Left renal cortex interstitium (tissue), 4 donors: ENCODE measurements around the gene UBE2M. TPM values are rescaled to one million over a fixed set of nuclear protein-coding genes. Genes with fewer than 3 reads are reported as not detected.
A peak's percentile ranks its signal among the peaks of the same experiment; 100 is the strongest.
"Not testable (repeated sequence)": the region's sequence is repeated elsewhere in the genome, so short reads cannot be mapped to it uniquely, and the experiment has no call there.

Experiments
- DNase-seq, 4 donors: peaks; one replicate each; pipeline ENCODE4 v3.0.0-alpha.2; 2013; ENCODE audit warnings: low read depth in 4 of 4, low spot score in 2 of 4, missing footprints in 1 of 4
- polyA plus RNA-seq, 4 donors: library from polyadenylated mRNA; unstranded; fragments of 120-200 nt; gene quantifications; one replicate each; pipeline ENCODE4 v1.2.1, GENCODE V29; 2013; ENCODE audit not compliant: insufficient read length in 4 of 4

Gene UBE2M
- polyA plus RNA-seq, 4 donors, result 87.6 to 104 (median 95.3) TPM

DNA sequence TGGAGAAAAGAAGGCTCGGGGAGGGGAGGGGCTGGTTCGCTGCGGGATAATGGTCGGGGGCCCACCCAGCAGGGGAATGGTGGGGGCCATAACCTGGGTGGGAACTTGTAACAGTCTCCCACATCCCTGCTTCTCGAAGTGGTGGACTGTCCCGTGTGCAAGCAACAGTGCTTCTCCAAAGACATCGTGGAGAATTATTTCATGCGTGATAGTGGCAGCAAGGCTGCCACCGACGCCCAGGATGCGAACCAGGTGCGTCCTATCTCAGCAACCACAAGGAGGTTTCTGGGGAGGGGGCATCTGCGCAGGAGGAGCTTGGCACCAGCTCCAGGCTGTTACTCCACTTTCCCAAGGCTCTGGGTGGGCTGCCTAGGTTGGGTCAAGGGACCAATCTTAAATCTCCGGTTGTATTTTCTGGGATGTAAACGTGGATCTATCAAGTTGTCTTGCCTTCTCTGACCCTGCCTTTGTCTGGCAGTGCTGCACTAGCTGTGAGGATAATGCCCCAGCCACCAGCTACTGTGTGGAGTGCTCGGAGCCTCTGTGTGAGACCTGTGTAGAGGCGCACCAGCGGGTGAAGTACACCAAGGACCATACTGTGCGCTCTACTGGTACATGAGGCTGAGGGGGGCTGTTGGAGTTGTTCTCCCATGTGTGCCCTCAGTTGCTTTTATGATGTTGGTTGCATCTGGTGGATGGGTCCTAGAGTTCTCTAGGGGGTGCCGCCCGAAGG is 13.0 kb downstream of the UBE2M start:
- DNase-seq, result no peak

DNA sequence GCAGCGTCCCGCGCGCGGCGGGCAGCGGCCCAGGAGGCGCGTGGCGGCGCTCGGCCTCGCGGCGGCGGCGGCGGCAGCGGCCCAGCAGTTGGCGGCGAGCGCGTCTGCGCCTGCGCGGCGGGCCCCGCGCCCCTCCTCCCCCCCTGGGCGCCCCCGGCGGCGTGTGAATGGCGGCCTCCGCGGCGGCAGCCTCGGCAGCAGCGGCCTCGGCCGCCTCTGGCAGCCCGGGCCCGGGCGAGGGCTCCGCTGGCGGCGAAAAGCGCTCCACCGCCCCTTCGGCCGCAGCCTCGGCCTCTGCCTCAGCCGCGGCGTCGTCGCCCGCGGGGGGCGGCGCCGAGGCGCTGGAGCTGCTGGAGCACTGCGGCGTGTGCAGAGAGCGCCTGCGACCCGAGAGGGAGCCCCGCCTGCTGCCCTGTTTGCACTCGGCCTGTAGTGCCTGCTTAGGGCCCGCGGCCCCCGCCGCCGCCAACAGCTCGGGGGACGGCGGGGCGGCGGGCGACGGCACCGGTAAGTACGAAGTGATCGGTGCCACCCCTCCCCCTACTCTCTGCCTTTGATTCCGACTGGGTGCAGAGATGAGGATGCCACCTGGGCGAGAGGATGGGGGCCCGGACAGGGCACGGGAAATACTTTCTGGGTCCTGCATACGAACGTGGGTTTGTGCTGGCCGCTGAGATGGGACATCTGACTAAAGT is 13.7 kb downstream of the UBE2M start:
- peak in 1 of 4 donors; percentile 38 for DNase-seq

DNA sequence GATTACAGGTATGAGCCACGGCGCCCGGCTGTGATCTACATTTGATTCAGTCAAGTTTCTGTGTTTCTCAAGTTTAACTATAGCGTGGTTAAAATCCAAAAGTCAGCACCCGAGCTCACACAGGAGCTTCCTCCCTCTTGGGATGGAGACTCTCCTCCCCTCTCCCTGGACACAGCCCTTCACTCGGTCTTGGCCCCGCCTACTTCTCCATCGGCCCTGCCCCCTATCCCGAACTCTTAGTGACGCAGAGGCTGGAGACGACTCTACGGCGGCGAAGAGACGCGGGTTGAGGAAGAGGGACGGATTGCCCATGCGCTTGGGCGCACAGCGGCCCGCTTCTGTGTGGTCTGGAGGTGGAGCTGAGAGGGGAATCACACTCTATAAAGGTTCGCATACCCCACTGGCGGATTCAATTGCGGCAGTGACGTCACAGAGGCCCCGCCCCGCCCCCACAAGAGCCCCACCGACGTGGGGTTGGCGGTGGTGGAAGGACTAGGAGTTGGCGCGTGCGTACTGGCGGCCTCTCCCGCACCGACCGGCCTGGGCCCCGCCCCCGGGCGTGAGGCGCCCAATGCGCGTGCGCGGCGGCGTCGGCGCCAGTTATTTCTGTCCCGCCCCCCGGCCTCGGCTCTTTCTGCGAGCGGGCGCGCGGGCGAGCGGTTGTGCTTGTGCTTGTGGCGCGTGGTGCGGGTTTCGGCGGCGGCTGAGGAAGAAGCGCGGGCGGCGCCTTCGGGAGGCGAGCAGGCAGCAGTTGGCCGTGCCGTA is 14.4 kb downstream of the UBE2M start, which contains the start of gene TRIM28:
TSS of gene TRIM28 (plus strand) at position 239 of the 765 bp plus-strand sequence. CDS start 694 bp downstream, outside the sequence.
- DNase-seq, result peak; percentile 98 to 99 (median 98)

DNA sequence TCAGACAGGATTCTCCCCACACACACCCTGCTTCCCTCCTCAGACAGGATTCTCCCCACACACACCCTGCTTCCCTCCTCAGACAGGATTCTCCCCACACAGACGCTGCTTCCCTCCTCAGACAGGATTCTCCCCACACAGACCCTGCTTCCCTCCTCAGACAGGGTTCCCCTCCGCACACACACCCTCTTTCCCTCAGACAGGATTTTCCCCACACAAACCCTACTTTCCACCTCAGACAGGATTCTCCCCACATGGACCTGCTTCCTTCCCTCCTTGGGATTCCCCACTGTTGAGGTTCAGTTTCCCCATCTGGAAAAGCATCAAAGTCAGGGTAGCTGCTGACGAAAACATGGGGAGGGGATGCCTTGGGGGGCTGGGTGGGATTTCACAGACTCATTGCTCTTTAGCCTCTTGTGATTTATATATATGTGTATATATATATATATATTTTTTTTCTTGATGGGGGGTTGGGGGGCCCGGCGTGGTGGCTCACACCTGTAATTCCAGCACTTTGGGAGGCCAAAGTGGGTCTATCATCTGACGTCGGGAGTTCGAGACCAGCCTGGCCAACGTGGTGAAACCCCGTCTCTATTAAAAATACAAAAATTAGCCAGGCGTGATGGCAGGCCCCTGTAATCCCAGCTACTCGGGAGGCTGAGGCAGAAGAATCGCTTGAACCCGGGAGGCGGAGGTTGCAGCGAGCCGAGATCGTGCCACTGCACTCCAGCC is 15.6 kb downstream of the UBE2M start:
- DNase-seq, result not testable (repeated sequence)

DNA sequence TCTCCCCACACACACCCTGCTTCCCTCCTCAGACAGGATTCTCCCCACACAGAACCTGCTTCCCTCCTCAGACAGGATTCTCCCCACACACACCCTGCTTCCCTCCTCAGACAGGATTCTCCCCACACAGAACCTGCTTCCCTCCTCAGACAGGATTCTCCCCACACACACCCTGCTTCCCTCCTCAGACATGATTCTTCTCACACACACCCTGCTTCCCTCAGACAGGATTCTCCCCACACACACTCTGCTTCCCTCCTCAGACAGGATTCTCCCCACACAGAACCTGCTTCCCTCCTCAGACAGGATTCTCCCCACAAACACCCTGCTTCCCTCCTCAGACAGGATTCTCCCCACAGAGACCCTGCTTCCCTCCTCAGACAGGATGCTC is 19.2 kb downstream of the UBE2M start:
- DNase-seq, result not testable (repeated sequence)

DNA sequence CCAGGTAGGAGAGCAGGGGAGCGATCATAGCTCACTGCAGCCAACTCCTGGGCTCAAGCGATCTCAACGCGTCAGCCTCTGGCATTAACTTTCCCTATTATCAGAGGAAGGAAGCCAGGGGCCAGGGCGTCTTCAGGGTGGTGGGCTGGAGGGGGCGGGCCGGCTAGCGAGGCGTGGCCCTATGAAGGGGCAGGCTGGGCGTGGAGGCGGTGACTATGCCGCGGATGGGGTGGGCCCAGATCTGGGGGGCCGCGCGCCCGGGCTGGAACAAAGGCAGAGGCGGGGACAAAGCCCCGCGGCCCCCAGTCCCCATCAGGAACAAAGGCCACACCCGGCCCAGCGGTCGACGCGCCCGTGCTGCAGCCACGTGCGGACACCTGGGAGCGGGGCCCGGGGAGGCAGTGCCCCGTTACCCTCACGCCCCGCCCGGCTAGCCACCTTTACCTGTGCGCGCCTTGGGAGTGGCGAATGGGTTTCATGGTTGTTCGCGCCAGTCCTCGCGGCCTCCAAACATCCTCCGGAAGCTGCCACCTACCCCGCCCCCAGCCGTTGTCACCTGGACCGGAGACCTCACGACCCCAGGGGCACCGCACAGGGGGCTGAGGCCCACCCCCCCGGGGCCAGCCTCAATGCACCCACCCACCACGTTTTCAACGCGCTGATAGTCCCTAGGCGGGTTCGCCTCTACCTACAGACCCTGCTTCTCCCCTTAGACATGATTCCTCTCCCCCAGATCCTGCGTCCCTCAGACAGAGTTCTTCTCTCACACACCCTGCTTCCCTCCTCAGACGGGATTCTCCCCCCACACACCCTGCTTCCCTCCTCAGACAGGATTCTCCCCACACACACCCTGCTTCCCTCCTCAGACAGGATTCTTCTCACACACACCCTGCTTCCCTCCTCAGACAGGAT is 19.9 kb downstream of the UBE2M start:
- peak in 1 of 4 donors; percentile 71 for DNase-seq

DNA sequence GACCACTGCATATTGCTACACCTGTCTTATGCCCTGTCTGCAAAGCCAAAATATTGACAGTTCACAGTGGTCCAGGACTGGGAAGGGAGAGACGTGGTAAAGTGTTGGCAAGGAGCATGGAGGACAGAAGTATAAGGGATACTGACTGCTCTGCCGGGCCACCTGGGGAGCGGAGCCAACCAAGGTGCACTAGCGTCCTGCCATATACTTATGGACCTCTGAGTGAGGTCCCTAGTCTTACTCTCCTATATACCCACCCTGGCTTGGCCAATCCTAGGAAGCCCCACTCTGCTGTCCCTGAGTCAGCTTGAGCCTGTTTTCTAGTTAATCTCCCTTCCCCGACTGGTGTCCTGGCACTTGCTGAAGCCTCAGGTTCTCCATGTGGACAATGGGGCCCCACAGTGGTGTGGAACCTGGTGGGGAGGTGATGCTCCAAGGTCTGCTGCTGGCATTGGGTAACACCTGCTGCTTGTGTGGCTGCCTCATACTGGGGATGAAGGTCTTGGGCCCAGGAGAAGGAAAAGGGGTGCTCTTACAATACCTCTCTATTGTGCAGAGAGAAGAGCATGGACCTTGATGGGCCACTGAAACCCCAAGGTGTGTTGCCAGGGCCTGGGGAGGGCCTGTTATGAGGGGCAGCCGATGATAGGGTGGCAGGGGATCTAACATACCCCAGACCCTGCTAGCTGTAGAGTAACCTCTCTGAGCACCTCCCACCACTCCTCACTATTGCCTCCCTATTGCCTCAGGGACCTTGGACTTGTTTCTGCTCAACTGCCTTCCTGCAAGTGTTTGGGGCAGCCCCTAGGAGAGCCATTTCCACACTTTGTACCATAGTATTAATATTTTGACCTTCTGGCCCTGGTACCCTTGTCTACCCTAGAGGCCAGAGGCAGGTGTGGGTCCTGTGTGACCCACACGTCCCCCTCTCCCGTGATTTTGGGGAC is 21.3 kb downstream of the UBE2M start:
- DNase-seq, result no peak

DNA sequence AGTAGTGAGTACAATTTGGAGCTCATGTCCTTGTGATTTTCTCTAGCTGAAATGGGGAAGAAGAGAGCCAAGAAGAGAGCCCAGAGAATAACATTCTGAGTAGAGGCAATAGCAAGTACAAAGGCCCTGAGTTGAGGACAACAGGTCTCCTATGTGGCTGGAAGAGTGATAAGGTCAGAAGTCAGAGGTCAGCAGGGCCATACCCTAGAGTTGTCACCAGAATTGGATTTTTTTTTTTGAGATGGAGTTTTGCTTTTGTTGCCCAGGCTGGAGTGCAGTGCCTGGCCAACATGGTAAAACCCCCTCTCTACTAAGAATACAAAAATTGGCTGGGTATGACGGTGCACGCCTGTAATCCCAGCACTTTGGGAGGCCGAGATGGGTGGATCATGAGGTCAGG is 22.6 kb downstream of the UBE2M start:
- no peak for DNase-seq

DNA sequence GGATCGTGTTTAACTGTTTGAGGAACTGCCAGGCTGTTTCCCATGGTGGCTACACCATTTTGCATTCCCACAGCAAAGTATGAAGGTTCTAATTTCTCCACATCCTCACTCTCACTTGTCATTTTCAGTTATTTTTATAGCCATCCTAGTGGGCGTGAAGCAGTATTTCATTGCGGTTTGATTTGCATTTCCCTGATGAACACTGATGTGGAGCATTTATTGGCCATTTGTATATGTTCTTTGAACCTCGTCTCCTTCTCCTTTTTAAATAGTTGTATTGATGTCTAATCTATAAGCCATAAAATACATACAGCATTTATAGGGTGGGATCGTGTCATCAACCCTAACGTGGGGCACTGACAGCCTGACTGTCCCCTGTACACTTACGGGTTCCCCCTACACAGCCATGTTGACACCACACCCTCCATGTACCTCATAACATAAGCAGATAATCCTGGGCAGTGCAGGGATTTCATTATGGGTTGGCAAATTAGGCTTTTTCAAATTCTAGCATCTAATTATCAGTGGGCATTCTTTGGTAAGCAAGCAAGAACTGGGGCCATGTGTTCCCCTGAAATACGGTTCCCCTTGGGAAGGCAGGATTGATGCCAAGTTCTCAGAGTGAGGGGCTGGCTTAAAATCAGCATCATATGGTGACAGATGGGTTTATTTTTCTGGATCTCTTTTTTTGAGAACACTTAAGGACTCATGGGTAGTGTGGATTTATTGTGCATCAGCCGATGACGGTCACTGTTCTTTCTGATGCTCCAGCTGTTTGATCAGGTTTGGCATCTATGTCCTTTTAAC is 27.2 kb downstream of the UBE2M start:
- DNase-seq, result no peak

DNA sequence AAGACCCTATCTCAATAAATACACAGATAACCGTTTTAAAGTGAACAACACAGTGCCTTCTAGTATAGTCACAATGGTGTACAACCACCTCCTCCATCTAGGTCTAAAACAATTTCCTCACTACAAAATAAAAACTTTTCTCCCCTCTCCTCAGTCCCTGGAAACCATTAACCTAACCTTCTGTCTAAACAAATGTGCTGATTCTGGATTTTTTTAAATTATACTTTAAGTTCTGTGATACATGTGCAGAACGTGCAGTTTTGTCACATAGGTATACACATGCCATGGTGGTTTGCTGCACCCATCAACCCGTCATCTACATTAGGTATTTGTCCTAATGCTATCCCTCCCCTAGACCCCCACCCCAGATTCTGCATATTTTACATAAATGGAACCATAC is 29.0 kb downstream of the UBE2M start:
- DNase-seq, result no peak

DNA sequence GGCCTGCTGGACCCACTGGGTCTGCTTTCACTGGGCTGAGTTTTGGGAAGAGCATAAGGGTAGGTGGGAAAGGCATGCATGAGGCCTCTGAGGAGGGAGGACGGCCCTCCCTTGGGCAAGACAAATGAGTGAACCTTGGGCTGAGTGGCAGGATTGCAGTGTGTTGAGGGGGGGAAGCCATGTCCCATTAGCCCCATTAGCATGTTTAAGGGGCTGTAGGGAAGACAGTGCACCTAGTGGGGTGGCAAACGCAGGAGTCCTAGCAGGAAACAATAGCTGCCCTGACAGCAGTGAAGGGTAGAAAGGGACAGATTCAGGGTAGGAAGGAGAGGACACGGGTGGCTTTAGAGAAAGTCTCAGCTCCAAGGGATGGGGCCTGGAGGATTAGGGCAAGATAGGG is 35.7 kb downstream of the UBE2M start:
- DNase-seq, result no peak

DNA sequence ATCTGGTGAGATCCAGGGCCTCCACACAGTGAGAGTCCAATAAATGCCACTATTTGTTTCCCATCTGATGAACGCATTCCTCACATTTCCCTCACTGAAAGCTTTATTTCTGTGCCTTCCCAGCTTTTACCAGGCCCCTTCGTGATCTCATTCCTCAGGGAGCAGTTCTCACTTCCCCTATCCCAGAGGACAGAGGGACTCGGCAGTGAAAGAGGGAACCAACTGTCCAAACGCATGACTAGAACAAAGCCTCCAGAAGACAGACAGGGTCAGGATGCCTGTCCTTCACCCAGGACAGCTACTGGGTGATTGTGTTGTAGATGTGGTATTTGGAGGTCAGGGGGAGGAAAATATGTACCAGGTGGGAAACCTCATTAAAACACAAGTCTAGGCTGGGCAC is 36.8 kb downstream of the UBE2M start:
- DNase-seq, result no peak

DNA sequence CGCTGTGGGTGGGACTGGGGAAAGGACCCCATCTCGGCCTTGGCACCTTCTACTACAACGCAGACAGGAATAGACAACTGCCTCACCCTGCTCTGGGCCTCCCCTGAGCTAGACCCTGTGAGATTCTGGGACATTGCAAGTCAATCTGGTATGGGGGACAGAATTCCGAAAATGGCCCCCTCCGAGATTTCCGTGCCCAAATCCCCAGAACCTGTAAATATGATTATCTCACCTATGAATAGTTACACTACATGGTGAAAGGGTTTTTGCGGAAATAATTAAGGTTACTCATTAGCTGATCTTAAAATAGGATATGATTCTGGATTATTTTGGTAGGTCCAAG is 38.2 kb downstream of the UBE2M start:
- DNase-seq, result no peak

DNA sequence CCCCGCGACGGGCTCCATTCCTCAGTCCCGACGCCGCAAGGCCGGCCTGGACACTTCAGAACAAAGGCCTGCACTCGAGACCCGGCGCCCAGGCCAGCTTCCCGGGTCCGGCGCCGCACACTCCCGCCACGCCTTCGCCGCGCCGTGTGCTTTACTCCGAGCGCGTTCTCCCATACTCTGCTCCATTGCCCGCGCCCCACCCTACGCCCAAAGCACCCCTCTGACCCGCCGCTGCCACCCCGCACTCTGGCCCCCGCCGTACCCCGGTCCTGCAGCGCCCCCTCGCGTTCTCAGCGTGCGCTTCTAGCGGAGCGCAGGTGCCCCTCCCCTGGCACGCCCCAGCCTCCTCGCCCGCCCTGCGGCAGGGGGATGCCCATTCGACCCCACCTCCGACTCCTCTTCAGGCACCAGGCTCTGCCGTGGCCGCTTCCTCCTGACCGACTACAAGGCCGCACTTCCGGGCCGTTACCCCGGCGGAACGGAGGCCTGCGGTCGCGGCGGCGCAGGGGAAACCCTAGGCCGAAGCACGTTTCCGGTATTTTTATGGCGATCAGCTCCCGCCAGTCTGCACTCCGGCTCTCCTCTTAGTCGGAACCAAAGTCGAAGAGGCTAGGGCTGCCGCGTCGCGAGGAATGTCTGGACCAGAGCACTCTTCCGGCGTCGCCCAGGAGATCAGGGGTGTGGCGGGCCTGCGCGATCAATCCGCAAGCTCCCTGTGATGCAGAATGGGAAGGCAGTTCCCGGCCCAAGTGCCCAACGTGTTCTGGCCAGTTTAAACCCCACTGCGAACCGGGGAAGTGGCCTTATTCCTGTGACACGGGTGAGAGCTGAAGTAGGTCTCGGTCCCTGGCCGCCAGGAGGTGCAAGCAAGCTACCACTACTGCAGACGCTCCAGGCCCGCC is 38.8 kb downstream of the UBE2M start, which contains the start of gene ZBTB45:
TSS of gene ZBTB45 (minus strand) at position 456 of the 902 bp plus-strand sequence. CDS start 2,137 bp downstream, outside the sequence.
- DNase-seq, result peak; percentile 77 to 92 (median 89)

DNA sequence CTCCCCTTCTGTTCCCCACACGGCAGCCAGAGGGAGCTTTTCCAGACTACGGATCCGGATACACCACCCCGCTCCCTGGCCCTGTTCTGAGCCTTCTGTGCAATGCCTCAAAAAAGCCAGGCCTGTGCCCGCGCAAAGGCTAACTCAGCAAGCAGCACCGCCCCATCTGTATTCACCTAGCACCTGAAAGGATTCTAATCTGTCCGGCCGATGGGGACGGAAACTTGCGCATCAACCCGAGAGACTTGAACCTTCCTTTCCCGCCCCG is 39.4 kb downstream of the UBE2M start:
- peak; percentile 55 to 63 (median 60) for DNase-seq

DNA sequence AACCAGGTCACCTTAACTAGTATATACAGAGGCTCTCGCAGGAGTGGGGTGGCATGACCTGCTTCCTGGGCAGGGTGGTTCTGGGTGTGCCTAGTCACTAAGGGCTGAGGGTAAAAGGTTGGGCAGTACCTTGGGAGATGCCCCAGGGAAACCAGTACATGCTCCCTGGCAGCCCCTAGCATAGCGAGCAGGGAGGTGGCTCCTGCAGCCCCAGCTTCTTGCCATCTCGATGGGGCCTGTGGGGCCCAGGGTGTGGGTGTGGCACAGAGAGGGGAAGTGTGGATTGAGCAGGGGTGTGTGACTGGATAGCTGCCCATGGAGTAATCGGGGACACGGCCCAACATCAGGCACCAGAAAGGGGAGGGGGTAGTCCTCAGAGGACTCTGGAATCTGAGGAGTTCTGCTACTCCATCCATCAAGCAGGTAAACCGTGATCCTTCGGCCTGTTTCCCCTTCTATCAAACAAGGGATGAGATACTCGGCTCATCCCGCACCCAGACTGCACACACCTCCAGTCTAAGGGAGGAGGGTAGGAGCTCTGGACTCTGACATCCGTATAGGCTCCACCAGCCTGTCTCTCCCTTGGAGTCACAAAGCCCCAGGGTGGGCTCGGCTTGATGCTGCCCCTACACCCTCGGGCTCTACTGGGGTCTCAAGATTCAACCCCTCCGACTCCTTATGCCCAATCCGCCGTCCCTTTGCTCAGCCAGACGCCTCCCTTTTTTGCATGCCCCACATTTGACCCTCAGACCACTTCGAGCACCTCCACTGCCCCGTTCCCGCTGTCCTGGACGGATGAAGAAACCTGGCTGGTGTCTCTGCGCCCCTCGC is 39.9 kb downstream of the UBE2M start:
- DNase-seq, result no peak
